LNCAP (cell line): ENCODE results near the gene PPP1R8.

ENCODE experiments used
- CTCF ChIP-seq: fragments of 450-650 bp; IDR thresholded peaks from 2 replicates; pipeline ENCODE4 v1.5.1; 2017; ENCODE audit warnings: mild to moderate bottlenecking

Gene PPP1R8

GRCh38 chr1:27872059-27872801 lies 41.6 kb downstream of the PPP1R8 start, which contains the start of gene THEMIS2:
Gene THEMIS2 (plus strand): TSS chr1:27872544. CDS start chr1:27872572, 28 bp downstream.
- no peak for TF ChIP-seq CTCF

GRCh38 chr1:27872802-27873551 lies 42.4 kb downstream of the PPP1R8 start:
- no peak for TF ChIP-seq CTCF

GRCh38 chr1:27873671-27874384 lies 43.2 kb downstream of the PPP1R8 start:
- no peak for TF ChIP-seq CTCF

- TF ChIP-seq CTCF, result no peak
These were observed 45.9 kb downstream of the PPP1R8 start for GRCh38 chr1:27876341-27877114.

- no peak for TF ChIP-seq CTCF
These were observed 46.5 kb downstream of the PPP1R8 start for GRCh38 chr1:27877115-27877416.

GRCh38 chr1:27878039-27878438 lies 47.5 kb downstream of the PPP1R8 start:
- TF ChIP-seq CTCF, result no peak

GRCh38 chr1:27878787-27879335 lies 48.3 kb downstream of the PPP1R8 start:
- TF ChIP-seq CTCF, result no peak
